Effector CD4-positive, alpha-beta T cell (primary cell): Measurements from ENCODE around the gene HS6ST3.

Source experiments
- DNase-seq: peaks from one replicate; pipeline ENCODE4 v3.0.0-alpha.2; 2020

The HS6ST3 gene

GRCh38 chr13:96573563-96573962, 483.7 kb downstream of the HS6ST3 start:
- DNase-seq: no peak

DNA sequence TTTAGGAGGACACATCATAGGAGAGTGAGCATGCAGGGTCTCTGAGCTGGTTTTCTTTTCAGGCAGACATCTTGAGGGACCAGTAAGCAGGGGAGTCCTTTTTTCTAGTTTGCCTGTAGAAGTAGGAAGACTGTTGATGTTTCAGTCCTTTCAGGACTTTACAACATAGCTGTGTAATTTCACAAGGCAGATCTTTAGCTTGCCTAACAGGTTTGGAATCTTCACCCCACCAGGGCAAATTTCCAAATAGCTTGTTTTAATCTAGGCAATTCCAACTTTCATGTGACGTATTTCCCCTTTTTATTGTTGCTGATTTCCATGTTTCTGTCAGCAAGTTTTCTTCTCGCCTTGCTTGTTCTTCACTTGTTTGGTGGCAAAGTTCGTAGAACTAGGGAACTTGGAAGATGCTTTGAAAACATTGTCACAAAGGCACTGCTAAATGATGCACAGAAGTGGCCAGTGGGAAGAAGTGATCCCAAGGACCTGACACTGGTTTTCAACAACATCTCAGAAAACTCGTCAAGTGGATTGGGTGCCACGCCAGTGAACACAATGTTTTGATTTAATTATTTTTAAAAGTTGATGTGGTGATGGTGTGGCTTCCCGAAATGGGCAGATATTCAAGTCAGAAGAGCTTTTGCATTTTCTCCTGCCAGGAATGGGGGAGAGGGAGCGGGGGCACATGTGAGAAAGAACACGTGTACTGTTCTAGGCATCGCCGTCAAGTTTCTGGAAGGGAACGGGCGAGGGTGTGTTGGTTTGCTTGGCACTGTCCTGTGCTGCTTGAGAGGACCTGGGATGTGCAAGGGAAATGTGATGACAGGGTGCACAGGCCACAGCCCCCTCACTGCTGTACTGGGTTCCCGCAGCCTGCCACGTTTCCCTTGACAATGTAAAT, 485.8 kb downstream of the HS6ST3 start:
- DNase-seq: no peak

DNA sequence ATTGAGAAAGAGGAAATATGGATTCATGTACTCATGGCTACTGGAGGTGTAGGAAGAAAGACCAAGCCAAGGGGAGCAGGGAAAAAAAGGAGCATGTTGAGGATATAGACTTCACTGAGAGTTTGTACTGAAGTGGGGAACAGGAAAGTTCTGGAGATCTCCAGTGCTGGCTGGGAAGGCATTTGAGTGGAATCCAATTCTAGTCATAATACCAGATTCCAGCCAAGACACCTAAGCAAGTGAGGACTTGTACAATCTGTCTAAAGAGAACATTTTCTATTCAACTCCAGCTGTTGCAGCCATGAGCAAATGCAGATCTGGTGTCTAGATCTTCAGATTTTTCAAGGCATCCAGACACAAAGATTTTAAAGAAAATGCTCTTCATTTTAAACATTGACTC, 491.8 kb downstream of the HS6ST3 start:
- DNase-seq: no peak

GRCh38 chr13:96615252-96615651, 525.3 kb downstream of the HS6ST3 start:
- DNase-seq: no peak

DNA sequence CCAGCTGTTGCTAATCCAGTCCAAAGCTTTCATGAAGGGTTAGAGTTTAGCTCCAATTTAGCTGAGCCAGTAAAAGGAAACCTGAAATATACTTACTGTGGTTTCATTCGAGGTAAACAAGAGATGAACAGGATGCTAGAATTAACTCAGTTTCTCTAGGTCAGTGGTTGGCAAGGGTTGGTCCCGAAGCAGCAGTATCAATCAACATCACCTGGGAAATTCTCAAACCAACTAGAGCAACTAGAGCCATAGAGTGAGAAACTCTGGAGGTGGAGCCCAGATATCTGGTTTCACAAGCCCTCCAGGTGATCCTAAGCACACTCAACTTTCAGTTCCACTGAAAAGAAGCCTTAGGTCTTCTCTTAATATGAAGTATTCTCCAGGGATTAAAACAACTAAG, 527.6 kb downstream of the HS6ST3 start:
- DNase-seq: no peak

DNA sequence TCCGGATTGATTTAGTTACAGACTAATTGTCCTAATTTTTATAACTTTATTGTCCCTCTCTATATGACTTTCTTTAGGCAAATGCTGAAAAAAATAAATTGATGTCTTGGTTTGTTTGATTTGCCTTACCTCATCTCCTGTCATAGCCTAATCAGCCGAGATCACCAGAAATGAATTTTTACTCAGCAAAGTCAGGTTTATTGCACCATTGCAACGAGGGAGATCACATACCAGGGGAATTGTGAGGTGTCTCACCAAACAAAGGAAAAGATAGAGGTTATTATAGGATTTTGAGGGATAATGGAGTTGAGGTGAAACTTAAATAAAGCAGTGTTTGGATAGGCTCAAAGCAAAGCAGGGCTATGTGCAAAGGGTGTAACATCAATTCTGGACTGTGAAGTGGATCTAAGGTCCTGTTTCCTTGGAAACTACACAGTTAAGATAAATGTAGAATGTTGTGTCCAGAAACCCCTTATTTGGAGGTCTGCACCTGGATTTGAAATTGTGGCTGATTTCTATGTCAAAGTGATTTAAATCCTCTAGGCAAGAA, 531.8 kb downstream of the HS6ST3 start:
- no peak for DNase-seq

DNA sequence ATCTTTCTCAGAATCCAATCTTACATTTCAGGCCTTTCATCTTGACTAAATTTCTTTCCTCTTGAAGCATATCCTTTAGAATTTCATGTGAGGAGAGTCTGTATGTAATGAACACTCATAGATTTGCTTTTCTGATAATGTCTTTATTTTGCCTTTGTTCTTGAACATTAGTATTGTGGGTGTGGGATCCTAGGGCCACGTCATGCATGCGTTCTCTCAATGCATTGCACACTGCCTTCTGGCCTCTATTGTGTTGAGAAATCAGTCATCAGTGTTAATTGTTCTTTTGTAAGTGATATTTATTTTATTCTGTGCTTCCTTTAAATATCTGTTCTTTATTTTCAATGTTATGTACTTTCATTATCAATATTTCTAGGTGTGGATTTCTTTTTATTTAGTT, 539.4 kb downstream of the HS6ST3 start:
- no peak for DNase-seq

GRCh38 chr13:96632536-96633320, 542.8 kb downstream of the HS6ST3 start:
- no peak for DNase-seq

DNA sequence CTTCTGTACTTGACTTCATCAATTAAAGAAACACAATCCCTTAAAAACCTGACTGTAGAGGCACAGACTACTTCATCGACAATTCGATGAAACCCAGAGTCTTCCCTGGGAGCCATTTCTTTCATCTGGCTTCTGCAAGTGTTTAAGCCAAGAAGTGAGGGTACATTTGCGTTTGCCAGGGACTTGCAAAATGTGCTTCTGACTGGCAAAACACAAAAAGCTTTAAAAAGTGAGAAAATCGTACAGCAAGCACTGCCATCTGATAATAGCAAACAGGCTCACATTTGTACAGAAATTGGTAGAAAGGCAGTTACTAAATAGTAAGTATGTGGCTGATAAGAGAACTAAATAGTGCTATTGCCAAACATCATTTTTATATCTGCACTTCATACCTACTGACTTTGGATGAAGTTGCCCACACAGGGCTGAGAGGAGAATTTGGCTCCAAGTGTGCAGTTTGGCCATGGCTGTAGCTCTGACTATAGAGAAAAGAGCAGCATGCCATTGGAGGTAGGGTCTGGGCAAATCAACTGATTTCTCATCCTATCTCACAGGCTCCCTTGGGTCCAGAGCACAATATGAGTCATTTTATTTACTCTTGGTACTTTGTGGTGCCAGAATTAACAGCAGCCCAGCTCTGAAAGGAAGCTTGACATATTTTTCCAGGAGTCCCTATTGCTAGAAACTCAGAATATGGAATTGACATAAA, 546.2 kb downstream of the HS6ST3 start:
- DNase-seq: no peak

DNA sequence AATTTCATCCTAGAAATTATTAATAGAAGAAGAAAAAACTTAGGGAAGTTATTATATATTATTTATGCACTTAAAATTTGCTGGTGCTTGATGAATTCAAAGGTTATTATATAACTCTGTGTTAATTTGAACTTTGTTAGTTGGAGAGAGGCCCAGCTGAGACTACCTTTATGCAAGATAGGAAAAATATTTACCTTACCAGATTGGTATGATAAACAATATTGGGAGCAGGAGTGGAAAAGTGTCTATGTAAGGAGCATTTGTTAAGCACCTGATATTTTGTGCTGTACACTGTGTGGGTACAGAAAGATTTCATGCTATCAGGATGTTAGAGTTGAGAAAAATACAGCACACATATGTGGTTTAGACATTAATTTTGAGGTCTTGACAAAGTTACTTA, 547.1 kb downstream of the HS6ST3 start:
- DNase-seq: no peak

DNA sequence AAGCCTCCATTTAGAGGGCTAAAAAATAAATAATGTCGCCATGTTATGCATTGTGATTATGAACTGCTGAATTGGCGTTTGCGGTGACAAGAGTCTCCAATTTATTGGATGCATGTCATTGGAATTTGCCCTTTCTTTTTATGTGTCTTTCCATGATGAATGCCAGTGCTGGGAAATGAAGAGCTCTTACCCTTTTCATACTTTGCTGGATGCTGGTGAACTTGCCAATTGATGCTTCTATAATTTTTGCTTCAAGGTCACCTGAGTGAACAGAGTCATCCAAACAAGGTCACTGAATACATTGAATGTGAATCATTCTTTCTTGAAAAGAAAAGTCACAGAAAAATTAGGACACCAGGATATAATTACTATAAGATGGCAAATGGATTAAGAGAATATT, 556.2 kb downstream of the HS6ST3 start:
- DNase-seq: no peak

DNA sequence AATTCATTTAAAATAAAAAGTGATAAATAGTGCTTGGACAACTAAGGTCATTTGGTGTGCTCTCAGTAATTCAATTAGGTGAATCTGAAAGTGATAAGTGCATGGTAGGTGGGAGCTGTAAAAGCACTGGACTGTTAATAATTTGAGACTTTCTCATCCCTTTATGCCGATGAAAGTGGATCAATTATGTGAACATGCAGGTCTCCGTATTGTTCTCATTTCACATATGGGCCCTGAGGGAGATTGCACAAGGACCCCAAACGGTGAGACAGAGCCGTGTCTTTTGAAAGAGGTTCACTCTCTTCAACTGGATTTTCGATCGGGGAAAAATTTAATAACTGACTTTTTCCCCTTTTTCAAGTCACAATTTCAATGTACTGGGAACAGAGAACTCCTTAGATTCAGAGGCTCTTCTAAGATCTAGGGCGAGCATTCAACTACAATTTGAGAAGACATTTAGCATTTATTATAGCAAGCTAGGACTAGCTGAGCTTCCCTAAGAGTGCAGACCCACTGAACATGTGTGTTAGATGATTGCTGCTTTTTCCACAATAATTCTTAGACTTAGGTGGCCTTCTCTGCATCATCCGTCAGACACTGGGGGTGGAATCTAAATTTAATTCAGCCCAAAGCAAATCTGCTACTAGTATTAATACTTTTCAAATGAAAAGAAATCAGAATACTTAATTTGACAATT, 556.8 kb downstream of the HS6ST3 start:
- no peak for DNase-seq

- DNase-seq: no peak
Measured at GRCh38 chr13:96650301-96650886, 560.5 kb downstream of the HS6ST3 start.

GRCh38 chr13:96651598-96651997, 561.7 kb downstream of the HS6ST3 start:
- DNase-seq: no peak

DNA sequence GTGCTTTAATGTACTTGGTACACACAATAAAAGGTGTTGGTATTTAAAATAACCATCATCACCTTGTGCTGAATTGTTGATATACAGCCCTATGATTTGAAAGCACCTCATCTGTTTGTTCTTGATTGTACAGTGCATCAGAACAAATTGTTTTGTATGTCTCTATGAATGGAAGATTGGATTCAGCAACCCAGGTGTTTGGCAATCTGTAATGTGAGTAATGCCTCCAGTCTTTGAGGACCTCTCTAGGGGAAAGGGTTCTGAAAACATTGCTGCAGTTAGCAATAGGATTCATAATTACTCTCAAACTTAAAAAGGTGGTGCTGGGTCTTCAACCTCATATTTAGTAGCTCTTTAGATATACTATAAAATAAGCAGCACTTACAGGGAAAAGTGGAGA, 562.6 kb downstream of the HS6ST3 start:
- no peak for DNase-seq

DNA sequence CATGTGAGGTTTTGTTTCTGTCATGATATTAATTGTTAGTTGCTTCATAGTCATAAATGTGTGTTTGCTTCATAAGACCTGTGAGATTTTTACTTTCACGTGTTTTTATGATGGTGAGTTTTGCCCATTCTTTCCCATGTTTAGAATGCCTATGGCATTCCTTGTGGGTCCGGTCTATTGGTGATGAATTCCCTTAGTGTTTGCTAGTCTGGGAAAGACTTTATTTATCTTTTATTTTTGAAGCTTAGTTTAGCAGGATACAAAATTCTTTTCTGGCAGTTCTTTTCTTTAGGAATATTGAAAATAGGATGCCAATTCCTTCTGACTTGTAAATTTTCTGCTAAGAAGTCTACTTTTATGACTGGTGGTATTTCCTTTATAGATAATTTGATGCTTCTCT, 571.7 kb downstream of the HS6ST3 start:
- no peak for DNase-seq

GRCh38 chr13:96662036-96662435, 572.1 kb downstream of the HS6ST3 start:
- DNase-seq: no peak

- no peak for DNase-seq
Measured at GRCh38 chr13:96667294-96668018, 577.5 kb downstream of the HS6ST3 start.

DNA sequence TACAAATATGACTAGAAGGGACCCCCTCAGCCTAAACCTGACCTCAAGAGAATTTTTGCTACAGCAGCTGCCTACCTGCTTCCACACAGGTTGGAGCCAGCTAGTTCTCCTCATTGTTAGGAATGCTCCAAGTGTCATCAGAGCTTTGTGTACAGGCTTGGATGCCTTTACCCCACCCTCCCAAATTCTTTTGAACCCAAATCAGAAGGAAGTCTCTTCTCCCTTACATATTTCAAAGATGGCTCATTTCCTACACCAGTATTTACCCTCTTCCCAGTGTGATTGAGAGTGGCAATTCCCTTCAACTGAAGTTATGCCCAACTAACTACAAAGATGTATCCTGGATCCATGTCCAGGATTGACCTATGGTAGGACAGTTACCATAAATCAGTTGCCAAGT, 581.2 kb downstream of the HS6ST3 start:
- no peak for DNase-seq

DNA sequence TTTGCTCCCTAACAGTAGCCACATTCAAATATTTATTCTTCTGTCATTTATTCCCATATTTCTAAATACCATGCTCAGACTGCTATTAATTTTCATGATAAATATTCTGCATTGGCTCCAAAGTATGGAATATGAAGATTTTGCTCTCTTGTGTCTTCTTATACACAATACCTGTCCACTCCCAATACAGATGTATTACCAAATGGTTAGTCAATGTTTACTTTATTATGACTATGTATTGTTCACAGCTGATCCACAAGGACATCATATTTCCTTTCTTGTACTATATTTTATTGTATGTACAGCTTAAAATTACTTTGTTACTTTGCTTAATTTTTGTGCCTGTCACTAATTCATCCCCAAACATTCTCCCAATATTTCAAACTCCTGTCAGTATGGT, 582.1 kb downstream of the HS6ST3 start:
- DNase-seq: no peak

DNA sequence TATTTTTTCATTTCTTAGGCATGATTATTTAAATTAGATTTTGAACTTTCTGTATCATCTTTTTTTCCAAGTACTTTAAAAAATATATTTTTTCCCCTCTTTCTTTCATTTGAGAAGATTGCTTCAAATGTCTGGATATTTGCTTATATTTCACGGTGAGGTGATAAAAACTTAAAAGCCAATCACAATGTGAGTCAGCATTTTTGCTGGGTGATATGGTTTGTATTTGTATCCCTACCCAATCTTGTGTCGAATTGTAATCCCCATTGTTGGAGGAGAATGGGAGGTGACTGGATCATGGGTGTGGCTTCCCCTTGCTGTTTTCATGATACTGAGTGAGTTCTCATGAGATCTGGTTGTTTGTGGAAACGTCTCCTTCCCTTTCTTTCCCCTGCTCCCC, 583.9 kb downstream of the HS6ST3 start:
- no peak for DNase-seq
